GM21529 (cell line): ENCODE measurements around the gene MRPL12.
A peak's percentile ranks its signal among the peaks of the same experiment; 100 is the strongest.

Source experiments
- ATAC-seq: cut with Tn5 transposase; IDR thresholded peaks from one replicate; pipeline ENCODE4 v1.9.1; 2021; ENCODE audit not compliant: unreplicated experiment

Gene MRPL12

GRCh38 chr17:81700353-81701287 lies 2.5 kb upstream of the MRPL12 start:
- ATAC-seq: no peak

GRCh38 chr17:81701288-81702071 lies 1.7 kb upstream of the MRPL12 start:
- no peak for ATAC-seq

DNA sequence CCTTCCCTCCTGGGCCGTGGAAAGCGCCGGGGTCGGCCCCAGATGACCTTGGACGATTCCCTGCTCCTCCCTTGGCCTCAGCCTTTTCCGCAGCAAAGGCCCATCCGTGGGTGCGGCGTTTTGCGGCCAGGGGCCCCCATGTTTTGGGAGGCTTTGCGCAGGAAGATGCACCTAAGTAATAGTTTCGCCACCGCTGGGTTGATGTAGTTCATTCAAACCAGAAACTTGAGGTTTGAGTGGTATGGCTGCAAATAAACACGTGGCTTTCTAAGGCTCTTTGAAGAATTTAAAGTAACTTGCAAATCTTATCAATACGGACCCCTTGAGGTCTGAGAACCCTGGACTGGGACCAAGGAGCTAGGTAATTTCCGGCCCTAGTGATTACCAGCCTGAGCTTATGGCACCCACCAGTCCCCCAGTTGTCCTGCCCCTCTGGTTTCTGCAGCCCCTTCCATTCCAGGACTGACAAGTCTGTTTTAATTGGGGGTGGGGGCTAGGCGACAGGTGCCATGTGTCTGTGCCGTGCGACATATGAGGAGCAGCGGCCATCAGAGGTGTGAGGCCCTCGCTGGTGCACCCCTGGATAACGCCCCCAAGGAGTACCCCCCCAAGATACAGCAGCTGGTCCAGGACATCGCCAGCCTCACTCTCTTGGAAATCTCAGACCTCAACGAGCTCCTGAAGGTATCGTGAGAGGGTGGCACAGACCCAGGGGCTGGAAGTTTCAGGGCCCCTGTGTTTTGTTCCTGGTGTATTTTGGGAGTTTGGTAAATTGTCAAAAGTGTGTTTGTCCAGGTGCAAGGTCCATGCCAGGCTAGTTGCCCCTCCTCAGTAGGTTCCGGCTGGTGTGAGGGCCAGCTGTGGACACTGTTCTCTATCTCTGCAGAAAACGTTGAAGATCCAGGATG lies 834 bp downstream of the MRPL12 start:
- ATAC-seq: peak; percentile 6

GRCh38 chr17:81705518-81706231 lies 2.5 kb downstream of the MRPL12 start:
- no peak for ATAC-seq

DNA sequence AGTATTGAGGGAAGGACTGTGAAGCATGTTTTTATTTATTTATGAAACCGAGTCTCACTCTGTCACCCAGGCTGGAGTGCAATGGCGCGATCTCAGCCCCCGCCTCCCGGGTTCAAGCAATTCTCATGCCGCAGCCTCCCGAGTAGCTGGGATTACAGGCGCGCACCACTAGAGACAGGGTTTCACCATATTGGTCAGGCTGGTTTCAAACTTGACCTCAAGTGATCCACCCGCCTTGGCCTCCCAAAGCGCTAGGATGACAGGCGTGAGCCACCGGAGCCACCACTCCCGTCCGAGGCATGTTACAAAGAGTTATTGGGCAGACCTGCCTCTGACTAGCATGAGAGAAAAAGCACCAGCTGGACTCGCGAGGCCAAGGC lies 3.1 kb downstream of the MRPL12 start:
- no peak for ATAC-seq

GRCh38 chr17:81706757-81707624 lies 3.8 kb downstream of the MRPL12 start:
- ATAC-seq: no peak

- ATAC-seq: no peak
These were observed 4.8 kb downstream of the MRPL12 start for GRCh38 chr17:81707725-81708646.

GRCh38 chr17:81708739-81709185 lies 5.6 kb downstream of the MRPL12 start:
- ATAC-seq: no peak

- ATAC-seq: no peak
These were observed 7.5 kb downstream of the MRPL12 start for GRCh38 chr17:81710514-81711308.

GRCh38 chr17:81711814-81712467 lies 8.8 kb downstream of the MRPL12 start, which contains the start of gene SLC25A10:
Gene SLC25A10, plus strand, starts transcription at chr17:81712284. Its CDS starts 143 bp downstream, at chr17:81712427.
- peak; percentile 55 for ATAC-seq

DNA sequence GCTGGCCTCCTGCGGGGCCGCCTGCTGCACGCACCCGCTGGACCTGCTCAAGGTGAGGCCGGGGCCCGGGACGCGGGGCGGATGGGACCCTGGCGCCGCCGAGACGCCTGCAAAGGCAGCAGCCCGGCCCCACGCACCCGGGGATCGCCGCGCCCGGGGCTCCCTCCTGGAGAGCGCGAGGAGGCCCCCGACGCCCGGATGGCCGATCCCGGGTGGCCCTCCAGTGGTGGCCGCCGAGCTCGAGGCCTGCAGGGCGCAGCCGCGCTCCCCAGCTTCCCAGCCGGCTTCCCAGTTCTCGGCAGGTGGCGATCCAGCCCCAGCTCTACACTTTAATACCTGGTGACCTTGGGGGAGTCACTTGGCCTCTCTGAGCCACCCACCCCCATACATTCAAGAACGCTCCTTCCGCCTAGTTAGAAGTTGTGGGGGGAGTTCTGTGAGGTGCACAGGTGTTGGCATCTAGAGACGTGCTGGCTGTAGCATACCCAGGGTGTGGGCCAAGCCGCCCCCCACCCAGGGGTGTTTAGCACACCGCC lies 9.4 kb downstream of the MRPL12 start:
- ATAC-seq: peak; percentile 11

GRCh38 chr17:81713004-81713555 lies 9.9 kb downstream of the MRPL12 start:
- ATAC-seq: no peak

DNA sequence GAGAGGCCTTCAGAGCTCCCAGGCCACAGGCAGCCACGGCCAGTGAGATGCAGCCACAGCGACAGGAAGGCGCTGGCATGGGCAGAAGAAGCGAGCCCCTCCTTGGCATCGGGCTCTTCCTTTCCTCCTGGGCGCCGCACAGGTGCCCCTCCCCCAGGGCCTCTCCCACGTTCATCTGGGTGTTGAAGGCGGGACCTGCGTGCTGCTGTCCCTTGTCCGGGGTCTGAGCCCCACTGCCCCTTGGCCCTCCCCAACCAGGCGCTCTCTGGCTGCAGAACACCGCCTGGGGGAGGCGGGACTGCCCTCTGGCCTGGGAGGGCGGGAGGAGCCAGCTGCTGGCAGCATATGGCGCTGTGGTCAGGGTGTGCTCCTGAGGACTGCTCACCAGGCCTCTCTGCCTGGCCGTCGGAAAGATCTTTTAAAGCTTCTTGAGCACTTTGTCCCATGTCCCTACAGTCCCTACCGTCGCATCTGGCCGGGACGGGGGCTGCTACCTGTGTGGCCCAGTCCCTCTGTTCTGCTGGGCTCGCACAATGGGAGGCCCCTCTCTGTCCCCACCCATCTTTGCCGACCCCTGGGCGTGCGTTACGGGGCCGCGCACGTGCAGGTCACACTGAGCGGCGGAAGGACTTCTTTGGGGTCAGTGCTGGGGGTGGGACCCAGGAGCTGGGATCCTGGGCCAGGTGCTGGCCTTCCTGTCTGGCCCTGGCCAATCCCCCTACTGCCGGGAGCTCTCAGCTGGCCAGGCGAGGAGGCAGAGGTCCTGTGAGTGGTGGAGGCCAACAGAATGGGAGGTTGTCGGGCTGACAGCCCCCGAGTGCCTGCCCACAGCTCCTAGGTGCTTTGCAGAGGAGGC lies 10.6 kb downstream of the MRPL12 start:
- ATAC-seq: no peak

DNA sequence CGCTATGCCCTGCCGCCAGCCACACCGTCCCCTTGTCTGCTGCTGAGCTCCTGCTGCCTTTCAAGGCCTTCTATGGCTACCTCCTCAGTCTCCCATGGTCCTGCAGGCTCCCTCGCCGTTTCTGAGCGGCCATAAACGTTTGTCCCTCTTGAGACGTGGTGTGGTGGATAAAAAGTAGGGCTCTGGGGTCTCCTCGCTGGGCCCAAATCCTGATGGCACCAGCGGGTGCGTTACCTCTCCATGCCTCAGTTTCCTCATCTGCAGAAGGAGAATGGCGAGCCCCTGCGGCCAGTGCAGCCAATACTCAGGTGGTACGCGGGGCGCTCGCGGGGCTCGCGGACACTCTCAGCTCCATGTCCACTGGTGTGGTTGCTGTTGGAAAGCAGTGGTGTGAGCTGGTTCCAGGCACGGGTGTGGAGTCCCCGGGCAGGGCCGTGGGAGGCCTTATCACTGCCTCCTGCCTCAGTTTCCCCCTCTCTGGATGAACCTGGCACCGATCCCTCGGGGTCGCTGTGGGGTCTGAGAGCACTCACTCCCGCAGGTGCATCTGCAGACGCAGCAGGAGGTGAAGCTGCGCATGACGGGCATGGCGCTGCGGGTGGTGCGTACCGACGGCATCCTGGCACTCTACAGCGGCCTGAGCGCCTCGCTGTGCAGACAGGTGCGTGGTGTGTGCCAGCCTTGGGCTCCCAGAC lies 11.4 kb downstream of the MRPL12 start:
- ATAC-seq: no peak
